GM12864 (cell line): ENCODE data around the gene MEIOC.
"Not testable (repeated sequence)": the region's sequence is repeated elsewhere in the genome, so short reads cannot be mapped to it uniquely, and the experiment has no call there.

ENCODE experiments used
- DNase-seq: peaks from one replicate; pipeline ENCODE4 v3.0.0-alpha.2; 2011; ENCODE audit warnings: low read depth
- H3K4me3 ChIP-seq: 2 replicates; pipeline ENCODE4 v1.5.1; 2011; ENCODE audit warnings: mild to moderate bottlenecking, low read depth, low read length, control low read depth
- CTCF ChIP-seq: IDR thresholded peaks from 2 replicates; pipeline ENCODE4 v1.5.1; 2011; ENCODE audit warnings: low read depth, mild to moderate bottlenecking, moderate library complexity, low read length, control low read depth, inconsistent platforms; ENCODE audit errors: missing control alignments

MEIOC gene

GRCh38 chr17:44633998-44634397 is 22.3 kb upstream of the MEIOC start:
- DNase-seq, result no peak
- no peak for TF ChIP-seq CTCF
- H3K4me3 ChIP-seq, result no peak overlapping the region

- DNase-seq, H3K4me3 ChIP-seq: not testable (repeated sequence)
Measured at GRCh38 chr17:44634401-44634800, 21.9 kb upstream of the MEIOC start.

- TF ChIP-seq CTCF, result no peak
- no peak for DNase-seq
- H3K4me3 ChIP-seq, result no peak overlapping the region
Measured at GRCh38 chr17:44636562-44636961, 19.7 kb upstream of the MEIOC start.

GRCh38 chr17:44637066-44637465 is 19.2 kb upstream of the MEIOC start:
- no peak for TF ChIP-seq CTCF
- no peak for DNase-seq

GRCh38 chr17:44642834-44643233 is 13.4 kb upstream of the MEIOC start:
- no peak for TF ChIP-seq CTCF
- DNase-seq, result no peak
- H3K4me3 ChIP-seq, result no peak overlapping the region

More at GRCh38 chr17:44637066-44637465, 19.2 kb upstream of the MEIOC start:
- H3K4me3 ChIP-seq, result no peak overlapping the region

GRCh38 chr17:44645341-44645740 is 10.9 kb upstream of the MEIOC start:
- DNase-seq, result no peak
- no peak for TF ChIP-seq CTCF
- H3K4me3 ChIP-seq, result no peak overlapping the region

- H3K4me3 ChIP-seq, result no peak overlapping the region
- no peak for DNase-seq
- no peak for TF ChIP-seq CTCF
Measured at GRCh38 chr17:44646280-44646679, 10.0 kb upstream of the MEIOC start.

GRCh38 chr17:44647736-44648135 is 8.5 kb upstream of the MEIOC start:
- H3K4me3 ChIP-seq, result no peak overlapping the region
- no peak for DNase-seq
- TF ChIP-seq CTCF, result no peak
